ENCODE data around the gene CFAP46.

- TF ChIP-seq CTCF (IDR thresholded peaks at IDR 0.05) (no peak), TAF1 (IDR thresholded peaks at IDR 0.05; ENCODE audit: borderline replicate concordance, low read depth, low read length) (no peak), REST (IDR thresholded peaks at IDR 0.05; ENCODE audit: low read depth, low read length) (no peak), RAD21 (IDR thresholded peaks at IDR 0.05; ENCODE audit: low read length) (no peak), SIN3A (IDR thresholded peaks at IDR 0.05; ENCODE audit: borderline replicate concordance, low read depth, low read length) (no peak), EP300 (IDR thresholded peaks at IDR 0.05; ENCODE audit: borderline replicate concordance in 1 of 2, low read depth in 1 of 2, low read length in 1 of 2) (no peak), POLR2AphosphoS5 (IDR thresholded peaks at IDR 0.05; ENCODE audit: low read depth, low read length) (no peak), PBX3 (IDR thresholded peaks at IDR 0.05) (no peak), ELF1 (IDR thresholded peaks at IDR 0.05) (no peak), RCOR1 (IDR thresholded peaks at IDR 0.05; ENCODE audit: low read length) (no peak), TCF12 (IDR thresholded peaks at IDR 0.05) (no peak), MAX (IDR thresholded peaks at IDR 0.05; ENCODE audit: low read depth) (no peak), RFX5 (IDR thresholded peaks at IDR 0.05; ENCODE audit: low read length) (no peak), EZH2phosphoT487 (IDR thresholded peaks at IDR 0.05; ENCODE audit: borderline replicate concordance, low read depth) (no peak)
These were observed 34.3 kb downstream of the CFAP46 start for GRCh38 chr10:132907821-132908620.
